Fibroblast of skin of right biceps (primary cell): ENCODE measurements around the gene AGRN.
A peak's percentile ranks its signal among the peaks of the same experiment; 100 is the strongest.
"Not testable (repeated sequence)": the region's sequence is repeated elsewhere in the genome, so short reads cannot be mapped to it uniquely, and the experiment has no call there.

Source experiments
- DNase-seq: peaks from one replicate; pipeline ENCODE4 v3.0.0-alpha.2; 2013

The AGRN gene

GRCh38 chr1:1055841-1056736 is 36.2 kb downstream of the AGRN start:
- DNase-seq: no peak

- DNase-seq: not testable (repeated sequence)
Observed at GRCh38 chr1:1057769-1058087, 37.8 kb downstream of the AGRN start.

- no peak for DNase-seq
Observed at GRCh38 chr1:1058088-1058905, 38.4 kb downstream of the AGRN start.

GRCh38 chr1:1058921-1059493 is 39.1 kb downstream of the AGRN start:
- DNase-seq: peak; percentile 16

- DNase-seq: peak; percentile 75
Observed at GRCh38 chr1:1059494-1060280, 39.8 kb downstream of the AGRN start.

- no peak for DNase-seq
Observed at GRCh38 chr1:1060281-1061000, 40.5 kb downstream of the AGRN start.

- peak; percentile 11 for DNase-seq
Observed at GRCh38 chr1:1061682-1062345, 41.9 kb downstream of the AGRN start.

GRCh38 chr1:1062348-1063163 is 42.6 kb downstream of the AGRN start:
- no peak for DNase-seq

GRCh38 chr1:1063261-1063944 is 43.5 kb downstream of the AGRN start:
- DNase-seq: no peak

- peak; percentile 80 for DNase-seq
Observed at GRCh38 chr1:1063945-1064831, 44.3 kb downstream of the AGRN start.

- no peak for DNase-seq
Observed at GRCh38 chr1:1065265-1065939, 45.5 kb downstream of the AGRN start.

GRCh38 chr1:1065940-1066304 is 46.0 kb downstream of the AGRN start:
- DNase-seq: not testable (repeated sequence)

- DNase-seq: peak; percentile 16
Observed at GRCh38 chr1:1066403-1067283, 46.7 kb downstream of the AGRN start.

GRCh38 chr1:1067284-1067859 is 47.5 kb downstream of the AGRN start:
- DNase-seq: no peak

- no peak for DNase-seq
Observed at GRCh38 chr1:1067860-1068516, 48.1 kb downstream of the AGRN start.

GRCh38 chr1:1068517-1069055 is 48.7 kb downstream of the AGRN start:
- no peak for DNase-seq
